IPS-NIHi11 (cell line): ENCODE results near the gene ADD2.

Experiments used
- DNase-seq: peaks from one replicate; pipeline ENCODE4 v3.0.0; 2012; ENCODE audit warnings: mixed read lengths, low spot score

Gene ADD2

DNA sequence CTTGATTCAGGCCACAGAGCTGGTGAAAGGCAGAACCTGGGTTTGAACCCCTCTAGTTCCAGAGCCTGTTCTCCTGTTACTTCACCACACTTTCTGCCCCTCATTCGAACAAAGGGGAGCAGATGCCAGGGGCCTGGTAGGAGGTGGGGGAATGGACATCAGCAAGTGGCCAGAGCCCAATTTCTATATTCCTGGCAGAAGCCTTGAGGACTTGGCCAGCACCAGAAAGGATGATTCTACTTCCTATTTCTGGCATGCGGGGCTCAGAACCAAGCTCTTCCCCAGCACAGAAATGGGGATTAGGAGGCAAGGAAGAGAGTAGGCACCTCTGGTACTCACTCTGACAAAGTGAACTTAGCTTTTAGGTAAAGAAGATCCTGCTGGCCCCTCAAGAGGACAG is 49.3 kb downstream of the ADD2 start:
- no peak for DNase-seq

DNA sequence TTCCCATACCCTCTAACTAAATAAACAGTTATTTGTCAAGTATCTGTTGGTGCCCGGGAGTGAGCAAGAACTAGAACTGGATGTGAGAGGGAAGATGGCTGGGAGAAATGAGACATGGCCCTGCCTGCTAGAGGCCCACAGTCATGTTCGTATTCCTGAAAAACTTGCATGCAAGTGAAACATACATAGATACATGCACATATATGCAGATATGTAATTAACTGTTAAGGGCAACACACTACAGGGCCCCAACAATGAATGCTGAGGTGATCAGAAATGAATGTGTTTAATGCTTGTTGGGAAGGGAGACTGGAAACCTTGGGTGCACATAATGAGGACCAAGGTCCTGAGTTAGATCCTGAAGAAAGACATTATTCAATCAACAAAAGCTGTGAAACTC is 49.8 kb downstream of the ADD2 start:
- no peak for DNase-seq

DNA sequence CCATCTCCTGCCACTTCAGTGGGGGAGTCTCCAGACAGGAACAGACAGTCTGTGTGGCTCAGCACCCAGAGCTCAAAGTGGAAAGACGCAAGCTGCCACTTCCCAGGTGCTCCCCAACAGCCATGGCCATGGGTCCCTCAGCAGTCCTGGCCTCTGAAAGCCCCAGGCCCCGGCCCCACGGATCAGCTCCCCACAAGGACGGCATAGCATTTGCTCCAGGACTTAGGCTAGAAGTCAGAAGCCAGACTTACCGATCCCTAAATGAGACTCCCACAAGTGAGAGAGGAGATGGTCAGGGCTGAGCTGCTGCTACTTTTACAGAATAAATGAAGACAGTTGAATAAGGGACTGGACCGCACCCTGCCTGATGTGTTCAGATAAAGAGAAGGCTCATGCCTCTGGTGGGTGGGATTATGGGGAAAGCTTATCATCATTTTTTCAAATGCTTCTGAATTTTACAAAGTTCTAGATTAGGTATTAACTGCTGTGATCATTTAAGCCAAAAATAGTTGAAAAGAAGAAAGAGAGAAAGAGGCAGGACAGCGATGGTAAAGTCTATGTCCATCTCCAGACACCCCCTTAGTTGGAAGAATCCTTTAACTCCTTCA is 50.5 kb downstream of the ADD2 start:
- no peak for DNase-seq

DNA sequence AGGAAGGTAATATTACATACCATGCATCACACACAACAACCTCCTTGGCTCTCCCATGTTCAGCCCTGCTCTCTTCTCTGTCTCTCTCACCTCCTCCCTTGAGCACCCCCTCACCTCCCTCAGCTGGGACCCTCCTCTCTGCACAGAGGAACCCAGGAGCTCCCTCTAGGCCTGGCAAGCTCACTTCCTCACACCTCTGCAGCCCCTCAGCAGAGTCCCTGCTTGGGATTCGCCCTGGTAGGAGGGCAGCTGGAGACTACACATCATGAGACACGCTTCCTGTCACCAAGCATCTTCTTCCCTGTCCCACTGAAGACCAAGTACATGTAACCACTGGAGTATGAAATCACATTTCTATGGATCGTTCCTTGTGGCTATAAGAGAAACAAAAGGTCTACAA is 51.0 kb downstream of the ADD2 start:
- no peak for DNase-seq

DNA sequence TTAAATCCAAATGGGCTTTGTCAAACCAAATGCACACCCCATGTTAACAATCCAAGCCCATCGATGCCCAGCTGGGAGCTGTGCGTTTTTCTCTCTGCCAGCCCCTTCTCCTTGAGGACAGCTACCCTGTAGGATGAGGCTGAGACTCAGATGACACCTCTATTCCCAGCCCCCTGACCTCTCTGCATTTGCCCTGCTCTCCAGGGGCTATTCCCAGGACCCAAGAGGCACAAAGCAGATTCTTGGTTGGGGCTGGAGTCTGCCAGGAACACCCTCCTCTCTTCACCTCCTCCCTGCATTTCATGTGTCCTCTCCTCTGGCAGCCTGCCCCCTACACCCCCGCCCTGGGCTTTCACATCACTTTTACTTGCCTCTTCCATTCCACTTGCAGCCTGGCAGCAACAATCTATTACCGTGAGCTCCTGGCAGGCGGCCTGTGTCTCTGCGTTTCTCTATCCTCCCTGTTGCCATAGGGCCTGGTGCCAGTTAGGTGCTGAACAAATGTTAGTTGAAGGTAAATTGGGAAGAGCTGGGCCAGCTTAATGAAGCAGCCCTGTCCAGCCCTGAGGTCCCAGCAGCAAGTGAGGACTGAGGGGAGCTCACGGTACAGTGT is 51.8 kb downstream of the ADD2 start:
- DNase-seq = no peak

DNA sequence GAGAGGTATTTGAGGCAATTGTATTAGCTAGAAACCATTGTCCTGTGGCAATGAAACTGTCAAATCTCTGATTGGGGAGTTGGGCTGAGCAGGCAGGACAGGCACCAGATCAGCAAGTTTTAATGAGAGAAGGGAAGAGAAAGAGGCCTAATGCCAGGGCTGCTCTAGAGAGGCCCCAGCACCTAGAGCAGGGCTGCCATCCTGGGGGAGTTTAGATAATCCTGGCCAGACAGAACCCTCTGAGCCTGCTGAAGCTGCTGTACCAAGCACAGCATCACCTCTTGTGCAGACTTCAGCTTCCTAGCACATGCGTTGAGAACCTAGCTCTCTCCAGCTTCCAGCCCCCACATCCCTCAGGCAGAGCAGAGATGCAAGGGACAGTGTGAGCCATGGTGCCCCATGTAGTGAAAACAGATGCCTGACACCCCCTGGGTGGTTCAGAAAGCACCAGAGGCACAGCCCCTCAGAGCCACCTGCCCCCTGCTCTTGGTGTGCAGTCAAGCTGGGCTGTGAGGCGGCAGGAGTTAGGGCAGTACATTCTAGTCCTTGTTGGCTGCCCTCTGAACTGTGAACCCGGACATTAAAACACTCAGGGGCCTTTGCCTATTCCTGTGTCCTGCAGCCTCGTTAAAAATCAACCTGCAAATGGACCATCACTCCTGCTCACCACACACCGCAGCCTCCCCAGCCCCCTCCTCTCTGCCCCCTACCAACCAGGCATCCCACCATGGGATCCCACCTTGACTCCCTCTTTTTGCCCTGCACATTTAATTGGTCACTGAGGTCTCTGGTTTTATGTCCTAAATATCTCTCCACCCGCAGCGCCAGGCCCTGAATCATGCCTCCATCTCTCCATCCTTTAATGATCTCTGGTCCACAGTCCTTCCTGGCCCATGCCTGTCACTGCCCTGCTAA is 52.7 kb downstream of the ADD2 start:
- no peak for DNase-seq

DNA sequence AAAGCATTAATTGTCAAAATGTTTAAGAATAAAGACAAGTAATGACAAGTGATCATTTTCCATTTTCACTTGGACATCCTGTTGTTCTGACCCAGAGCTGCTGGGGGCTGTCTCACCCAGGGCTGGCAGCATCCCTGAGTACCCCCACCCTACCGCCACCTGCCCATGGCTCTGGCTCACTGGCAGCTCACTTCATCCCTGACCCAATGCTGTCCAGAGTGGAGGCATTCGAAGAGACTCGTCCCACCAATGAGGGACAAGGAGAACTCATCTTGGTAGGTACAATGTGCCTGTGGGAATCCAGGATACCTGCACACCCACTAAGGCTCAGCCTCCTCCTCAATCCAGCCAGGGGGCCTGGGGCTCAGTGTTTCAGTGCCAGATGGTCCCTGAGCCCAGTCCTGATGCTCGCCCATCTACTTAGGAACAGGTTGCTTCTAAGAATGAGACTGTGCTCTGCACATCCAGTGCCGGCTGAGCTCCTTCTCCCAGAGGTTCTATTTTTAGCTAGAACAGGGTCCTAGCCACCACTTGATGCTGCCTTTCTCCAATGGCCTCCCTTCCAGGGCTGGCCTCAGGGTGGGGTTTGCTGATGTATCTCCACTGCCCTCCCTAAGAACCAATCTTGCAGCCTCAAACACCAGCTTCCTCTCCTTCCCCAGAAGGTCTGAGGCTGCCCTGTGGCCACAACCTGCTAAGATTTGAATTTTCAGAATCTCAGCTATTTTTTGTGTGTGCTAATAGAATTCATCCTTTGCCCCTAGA is 53.7 kb downstream of the ADD2 start:
- DNase-seq = no peak

DNA sequence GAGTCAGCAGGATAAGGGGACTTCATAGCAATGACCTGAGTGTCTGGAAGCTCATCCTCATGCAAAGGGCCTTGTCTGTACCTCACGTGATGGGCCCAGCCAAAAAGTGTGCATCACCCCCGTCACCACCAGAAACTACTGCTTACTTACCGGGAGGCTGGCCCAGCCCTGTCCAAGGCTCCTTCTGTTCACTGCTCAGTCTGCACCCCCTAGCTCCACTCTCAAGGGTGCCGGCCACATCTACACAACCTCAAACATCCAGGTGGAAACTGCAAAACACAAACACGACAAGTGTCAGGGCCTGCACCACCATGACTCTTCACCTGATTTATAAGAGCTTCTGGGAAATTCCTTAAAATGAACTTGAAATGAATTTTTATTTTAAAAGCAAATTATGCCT is 55.1 kb downstream of the ADD2 start:
- DNase-seq = no peak

DNA sequence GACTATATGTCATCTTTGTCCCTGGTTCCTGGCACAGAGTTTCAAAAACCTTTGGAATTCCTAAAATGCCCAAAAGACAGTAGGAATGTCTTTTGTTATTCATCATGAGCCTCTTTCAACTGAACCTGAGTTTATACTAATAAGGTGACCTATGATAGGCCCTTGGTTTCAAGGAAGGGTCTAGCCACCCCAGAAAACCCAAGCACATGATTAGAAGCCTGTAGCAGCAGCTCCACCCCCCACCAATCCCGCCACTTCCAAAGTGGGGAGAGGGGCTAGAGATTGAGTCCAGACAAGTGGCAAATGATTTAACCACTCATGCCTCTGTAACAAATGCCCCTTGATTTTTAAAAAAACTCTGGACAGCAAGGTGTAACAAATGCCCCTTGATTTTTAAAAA is 56.8 kb downstream of the ADD2 start:
- no peak for DNase-seq

DNA sequence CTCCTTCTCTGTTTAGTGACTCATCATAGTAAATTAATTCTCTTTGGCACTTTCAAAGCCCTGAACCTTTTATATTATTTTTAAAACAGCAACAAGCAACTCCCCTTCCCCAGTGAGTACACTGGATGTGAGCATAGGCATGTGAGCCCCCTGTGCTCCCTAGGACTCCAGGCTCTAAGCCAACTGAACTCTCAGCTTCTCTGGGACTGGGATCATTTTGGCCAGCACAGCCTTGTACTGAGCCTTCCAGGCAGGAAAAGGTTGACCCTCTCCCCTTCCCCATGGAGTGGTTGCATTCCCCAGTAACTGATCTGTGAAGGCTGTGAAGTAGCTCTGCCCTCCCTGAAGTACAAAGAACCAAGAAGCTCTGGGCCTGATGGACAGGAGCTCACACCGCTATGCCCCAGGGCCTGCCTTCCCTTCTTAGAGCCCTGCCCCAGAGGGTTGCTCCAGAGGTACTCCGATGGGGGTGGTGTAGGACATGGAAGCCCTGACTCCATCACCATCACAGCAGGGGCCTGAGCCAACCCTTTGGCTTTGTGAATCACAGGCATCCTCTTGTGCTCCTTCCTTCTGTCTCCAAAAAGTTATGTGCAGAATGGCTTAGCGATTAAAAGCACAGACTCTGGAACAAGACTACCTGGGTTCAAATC is 57.8 kb downstream of the ADD2 start:
- no peak for DNase-seq

DNA sequence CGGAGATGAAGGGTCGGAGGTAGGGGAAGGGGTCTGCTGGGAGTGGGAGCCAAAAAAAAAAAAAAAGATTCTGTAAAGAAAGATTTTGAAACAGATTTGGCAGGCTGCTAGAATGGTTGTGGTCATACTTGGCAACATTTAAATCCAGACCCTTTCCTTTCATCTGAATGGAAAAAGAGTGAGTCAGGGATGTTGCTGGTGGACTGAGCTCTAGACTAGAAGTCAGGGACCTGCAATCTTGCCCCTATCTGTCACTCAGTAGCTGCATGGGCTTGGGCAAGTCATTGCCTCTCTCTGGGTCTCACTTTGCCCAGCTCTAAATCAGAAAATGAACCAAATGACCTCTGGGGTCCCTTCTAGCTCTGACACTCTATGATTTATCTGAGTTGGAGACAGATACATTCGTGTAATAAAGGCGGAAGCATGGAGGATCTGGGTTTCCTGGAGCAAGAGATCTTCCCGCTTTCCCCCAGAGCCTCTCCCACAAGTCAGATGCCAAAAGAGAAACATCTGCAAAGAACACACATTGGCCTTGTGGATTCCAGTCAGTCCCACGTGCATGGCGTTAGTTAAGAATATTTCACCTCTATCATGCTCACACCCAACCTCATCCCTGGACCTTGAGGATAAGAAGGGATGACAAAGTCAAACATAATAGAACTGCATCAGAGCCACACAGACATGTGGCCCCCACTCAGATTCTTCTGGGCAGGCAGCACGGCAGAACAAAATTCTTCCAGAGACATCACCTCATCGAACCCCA is 58.5 kb downstream of the ADD2 start:
- no peak for DNase-seq

DNA sequence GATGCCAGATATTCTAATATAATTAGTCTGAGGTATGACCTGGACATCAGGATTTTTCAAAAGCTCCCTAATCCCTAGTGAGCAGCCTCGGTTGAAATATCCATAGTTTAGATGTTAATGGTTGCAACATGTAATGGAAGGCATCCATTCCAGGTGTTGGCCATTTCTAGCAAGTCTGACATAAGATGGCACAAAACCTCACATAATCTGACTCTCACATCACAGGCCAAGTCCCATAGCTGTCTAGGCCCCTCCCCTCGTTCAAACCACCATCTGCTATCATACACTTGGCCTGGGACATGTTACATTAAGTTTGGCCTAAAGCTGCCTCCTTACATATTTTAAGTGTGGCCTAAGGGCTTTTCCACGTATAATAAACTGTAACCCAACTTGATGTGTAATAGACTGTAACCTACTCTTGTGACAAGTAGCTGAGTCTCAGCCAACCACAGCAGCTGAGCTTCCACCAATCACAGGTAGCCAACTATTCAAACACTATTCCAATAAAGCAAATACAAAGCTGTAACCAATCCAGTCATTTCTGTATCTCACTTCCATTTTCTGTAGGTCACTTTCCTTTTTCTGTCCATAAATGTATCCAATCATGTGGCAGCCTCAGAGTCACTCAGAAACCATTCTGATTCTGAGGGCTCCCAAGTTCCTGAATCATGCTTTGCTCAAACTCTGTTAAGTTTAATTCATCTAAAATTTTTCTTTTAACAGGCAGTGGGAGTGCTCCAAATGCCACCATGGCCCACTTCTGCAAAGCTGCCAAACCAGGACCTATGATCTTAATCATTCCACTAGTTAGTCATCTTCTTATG is 59.4 kb downstream of the ADD2 start:
- no peak for DNase-seq

DNA sequence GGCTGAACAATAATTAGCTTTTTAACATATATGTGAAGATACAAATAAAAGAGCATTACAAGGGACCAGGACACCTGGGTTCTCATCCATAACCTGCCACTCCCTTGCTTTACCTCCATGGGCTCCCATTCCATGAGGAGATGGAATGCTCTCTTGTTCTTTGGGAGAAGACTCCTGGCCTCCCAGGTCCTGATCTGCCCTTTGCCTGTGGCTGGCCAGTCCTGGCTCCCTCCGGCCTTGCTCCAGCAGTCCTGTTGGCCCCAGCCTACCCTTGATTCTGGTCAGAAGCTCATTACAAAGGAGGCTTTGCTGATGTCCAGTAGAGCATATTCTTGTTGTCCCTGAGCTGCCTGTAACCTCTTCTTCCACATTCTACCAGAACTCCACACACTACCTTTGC is 60.3 kb downstream of the ADD2 start:
- DNase-seq = no peak

DNA sequence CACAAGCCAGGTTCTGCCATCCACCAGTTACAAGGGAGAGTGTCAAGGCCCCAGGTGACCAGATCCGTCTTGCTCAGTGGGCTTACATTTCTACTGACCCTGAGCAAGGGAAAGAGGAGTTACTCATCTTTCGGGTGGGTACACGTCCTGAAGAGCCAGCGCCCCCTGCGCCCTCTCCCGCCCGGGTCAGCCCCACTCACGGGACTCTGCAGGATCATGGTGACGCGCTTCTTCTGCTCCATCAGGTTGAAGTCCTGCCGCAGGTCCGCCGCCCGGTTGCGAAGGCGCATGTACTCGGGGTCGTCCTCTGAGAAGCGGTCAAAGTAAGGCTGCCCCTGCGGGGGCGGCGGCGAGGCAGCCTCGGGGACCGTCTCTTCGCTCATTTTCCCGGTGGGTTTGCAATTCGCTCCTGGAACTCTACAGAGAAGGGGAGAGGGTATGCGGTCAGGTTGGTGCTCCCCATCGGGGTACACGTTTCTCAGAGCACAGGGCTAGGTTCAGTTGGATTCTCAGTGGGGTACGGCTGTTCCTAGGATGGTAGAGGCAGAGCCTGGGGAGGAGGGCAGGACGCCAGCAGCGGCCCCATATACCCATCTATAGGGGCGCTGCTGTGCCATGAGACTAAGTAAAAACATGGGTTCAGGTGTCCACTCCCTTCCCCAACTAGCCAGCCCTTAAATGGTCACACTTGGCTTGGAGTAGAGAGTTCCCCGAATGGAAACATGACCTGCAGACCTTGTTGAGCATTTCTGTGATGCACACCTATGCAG is 61.8 kb downstream of the ADD2 start:
- DNase-seq = no peak

DNA sequence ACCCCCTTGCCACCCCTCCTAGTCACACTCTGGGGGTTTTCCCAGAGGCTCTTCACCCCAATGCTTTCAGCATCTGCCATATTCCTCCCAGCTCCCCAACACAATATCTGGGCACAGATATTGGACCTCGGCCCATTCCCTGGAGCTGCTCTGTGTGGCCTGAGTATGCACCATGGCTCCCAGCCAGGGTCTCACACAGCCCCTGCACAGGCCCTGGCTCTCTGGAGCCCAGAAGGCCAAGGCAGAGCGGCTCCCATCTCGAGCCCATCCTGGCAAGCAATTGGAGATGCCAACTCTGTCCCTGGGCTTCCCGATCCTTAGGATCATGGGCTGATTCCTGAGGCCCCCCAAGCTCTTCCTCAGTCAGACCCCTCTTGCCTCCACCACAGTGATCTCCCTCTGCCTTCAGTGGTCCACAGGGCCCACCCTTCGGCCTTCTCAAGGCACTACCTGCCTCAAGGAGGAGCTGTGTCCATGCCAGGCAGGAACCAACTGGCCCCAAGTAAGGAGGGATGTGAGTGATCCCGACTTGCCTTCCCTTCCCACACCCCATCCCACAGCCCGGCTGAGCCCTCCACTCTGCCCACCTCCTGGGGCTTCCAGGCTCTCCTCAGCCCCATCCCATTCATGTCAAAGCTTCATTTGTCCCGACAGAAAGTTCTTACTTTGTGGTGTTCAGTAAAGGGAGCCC is 62.7 kb downstream of the ADD2 start:
- DNase-seq = no peak

DNA sequence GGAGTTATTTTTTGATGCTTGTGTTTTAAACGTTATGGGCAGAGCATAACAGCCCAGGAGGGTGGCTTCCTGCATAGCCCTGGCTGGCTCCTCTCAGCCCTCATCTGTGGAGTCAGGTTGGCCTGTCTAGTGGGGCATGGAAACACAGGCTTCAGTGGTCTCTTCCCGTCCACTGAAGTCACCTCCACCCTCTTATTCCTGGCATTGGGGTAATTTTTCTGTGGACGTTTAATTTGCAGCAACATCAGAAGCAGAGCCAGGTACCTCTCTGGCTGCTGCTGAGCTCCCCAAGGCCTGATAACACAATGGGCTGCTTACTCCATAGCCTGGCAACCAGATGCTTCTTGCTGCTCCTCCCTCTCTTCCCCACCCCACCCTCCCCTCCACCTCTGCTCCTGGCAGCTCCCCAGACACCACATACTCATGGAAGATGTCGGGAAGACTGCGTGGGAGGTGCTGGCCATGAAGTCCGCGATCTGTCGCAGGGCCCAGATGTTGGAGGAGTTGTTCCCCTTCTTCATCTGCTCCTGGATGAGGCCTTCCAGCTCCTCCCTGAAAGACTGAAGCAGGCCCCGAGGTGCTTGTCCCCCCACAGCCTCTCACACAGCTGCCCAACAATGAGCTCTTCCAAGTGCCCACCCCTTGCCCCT is 64.0 kb downstream of the ADD2 start:
- DNase-seq = no peak

DNA sequence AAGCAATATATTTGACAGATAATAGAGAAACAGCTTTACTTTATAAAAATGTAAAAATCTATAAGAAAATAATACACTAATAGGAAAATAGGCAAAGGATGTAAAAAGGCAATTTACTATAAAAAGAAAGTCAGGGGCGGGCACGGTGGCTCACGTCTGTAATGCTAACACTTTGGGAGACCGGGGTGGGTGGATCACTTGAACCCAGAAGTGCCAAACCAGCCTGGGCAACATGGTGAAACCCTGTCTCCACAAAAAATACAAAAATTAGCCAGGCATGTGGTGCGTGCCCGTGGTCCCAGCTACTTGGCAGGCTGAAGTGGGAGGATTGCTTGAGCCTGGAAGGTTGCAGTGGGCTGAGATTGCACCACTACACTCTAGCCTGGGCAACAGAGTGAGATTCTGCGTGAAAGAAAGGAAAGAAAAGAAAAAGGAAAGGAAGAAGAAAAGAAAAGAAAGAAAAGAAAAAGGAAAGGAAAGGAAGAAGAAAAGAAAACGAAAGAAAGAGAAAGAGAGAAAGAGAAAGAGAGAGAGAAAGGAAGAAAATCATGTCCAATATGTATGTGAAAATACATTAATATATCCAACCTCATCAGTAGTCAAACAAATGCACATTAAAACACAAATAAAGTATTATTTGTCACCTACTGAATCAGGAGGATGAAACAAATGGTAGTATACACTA is 65.1 kb downstream of the ADD2 start:
- DNase-seq = no peak

DNA sequence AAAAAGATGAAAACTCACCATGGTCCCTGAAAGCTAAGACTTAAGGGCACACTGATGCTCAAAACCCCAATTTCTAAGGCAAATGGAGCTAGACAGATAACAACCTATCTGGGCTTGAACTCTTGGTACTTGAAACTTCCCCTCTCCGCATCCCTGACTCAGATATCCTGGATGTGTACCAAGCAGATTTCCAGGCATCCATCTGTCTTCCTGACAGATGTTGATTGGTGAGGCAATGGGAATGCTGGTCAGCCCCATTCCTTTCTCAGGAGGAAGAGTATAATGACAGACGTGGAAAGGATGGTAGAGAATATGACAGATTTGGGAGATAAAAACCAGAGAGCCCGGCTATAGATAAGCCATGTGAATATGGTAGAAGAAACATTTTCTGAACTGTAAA is 69.2 kb downstream of the ADD2 start:
- no peak for DNase-seq
